ENCODE results near the gene NHLRC3. TPM values are rescaled to one million over a fixed set of nuclear protein-coding genes. Genes with fewer than 3 reads are reported as not detected.

Gene NHLRC3
- total and polyA plus RNA-seq, 9 of the 15 experiments (the other 6 are each of a cell fraction or from before 2014, with no cell fraction given) = 5.5 to 15.3 (median 9.0) TPM

DNA sequence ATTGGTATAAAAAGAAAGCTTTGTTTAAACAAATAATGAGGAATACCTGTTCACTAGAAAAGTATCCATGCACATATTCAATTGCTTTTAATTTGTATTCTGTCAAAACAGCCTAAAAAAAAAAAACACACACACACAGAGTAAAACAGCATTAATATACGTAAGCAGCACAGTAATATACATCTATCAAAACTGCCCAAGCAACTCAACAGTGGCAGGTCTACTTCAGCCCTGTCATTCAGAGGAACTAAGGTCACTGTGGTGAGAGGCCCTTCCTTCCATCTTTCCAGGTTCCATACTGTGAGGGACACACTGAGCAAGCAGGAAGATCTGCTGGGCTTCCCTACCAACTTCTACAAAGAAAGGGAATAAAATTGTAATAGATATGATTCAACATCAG, 4.2 kb upstream of the NHLRC3 start:
- TF ChIP-seq MEIS2 (IDR thresholded peaks at IDR 0.05; ENCODE audit: partially characterized antibody) (peak; percentile 19), RBM14 (IDR thresholded peaks at IDR 0.05; ENCODE audit: borderline replicate concordance, insufficient read depth, low read depth, low read length) (no peak), ZNF785 (CRISPR knock-in tag; IDR thresholded peaks at IDR 0.05) (no peak)
- TF ChIP-seq, protein P1, sequence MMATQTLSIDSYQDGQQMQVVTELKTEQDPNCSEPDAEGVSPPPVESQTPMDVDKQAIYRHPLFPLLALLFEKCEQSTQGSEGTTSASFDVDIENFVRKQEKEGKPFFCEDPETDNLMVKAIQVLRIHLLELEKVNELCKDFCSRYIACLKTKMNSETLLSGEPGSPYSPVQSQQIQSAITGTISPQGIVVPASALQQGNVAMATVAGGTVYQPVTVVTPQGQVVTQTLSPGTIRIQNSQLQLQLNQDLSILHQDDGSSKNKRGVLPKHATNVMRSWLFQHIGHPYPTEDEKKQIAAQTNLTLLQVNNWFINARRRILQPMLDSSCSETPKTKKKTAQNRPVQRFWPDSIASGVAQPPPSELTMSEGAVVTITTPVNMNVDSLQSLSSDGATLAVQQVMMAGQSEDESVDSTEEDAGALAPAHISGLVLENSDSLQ (IDR thresholded peaks at IDR 0.05) = peak; percentile 60
- H4K20me1 ChIP-seq (replicated peaks; ENCODE audit: control insufficient read depth, insufficient read depth, low read length) = peaks cover 9% of the 10 kb centered on the region; the same call in 1 of the 2 replicates
- H3K9me1 ChIP-seq (ENCODE audit: control insufficient read depth, insufficient read depth, low read length) = no peaks in the 10 kb centered on the region
- ATAC-seq = peak; percentile 18; the same call in 2 of the 3 replicates
- WGBS (ENCODE audit: insufficient coverage, low coverage, missing lambda C conversion rate) = 50% methylated on average over 1 of the region's 1 CpG
- H3K4me2 ChIP-seq (ENCODE audit: insufficient read depth, low read length) = no peak overlapping the region
- no peak overlapping the region for H2AFZ ChIP-seq (ENCODE audit: low read depth, low read length)
- peak overlapping the region in 1 of 2 experiments; percentile 82; a peak in 1 of 4 replicates for H3K9ac ChIP-seq (ENCODE audit: insufficient read depth in 1 of 2, low read depth in 2 of 2, low read length in 2 of 2)
- peak in 1 of 4 experiments; percentile 18 for DNase-seq (ENCODE audit: extremely low read depth in 1 of 4, low spot score in 3 of 4)
- ChIA-PET POLR2A (no interaction called here), CTCF (ENCODE audit: low intra/inter-chr PET ratio) (no interaction called here)
- H3K9me3 ChIP-seq (replicated peaks; ENCODE audit: control insufficient read depth, insufficient read depth, low read depth, low read length) = no peaks in the 10 kb centered on the region
- FAIRE-seq = no peak
- H3K4me1 ChIP-seq (replicated peaks in 1 of 2; ENCODE audit: control insufficient read depth in 2 of 2, insufficient read depth in 2 of 2, low read length in 2 of 2) = peaks cover 3 to 4% of the 10 kb centered on the region in 2 experiments; a peak in 3 of 5 replicates
- in situ Hi-C loops (cut with MboI) (no loop called here), intact Hi-C loops (cut with micrococcal nuclease) (no loop called here)
- BruUV-seq (replicated peaks) = no TSS peak
- H3K4me3 ChIP-seq = no peak overlapping the region
- no peak overlapping the region for H3K27ac ChIP-seq (ENCODE audit: extremely low read depth, low read depth, low read length)
- H3K27me3 ChIP-seq (ENCODE audit: control insufficient read depth in 2 of 2, insufficient read depth in 2 of 2, low read length in 2 of 2) = no peaks in the 10 kb centered on the region
- peaks cover 79% of the 10 kb centered on the region for H3K79me2 ChIP-seq (ENCODE audit: control insufficient read depth, insufficient read depth, low read length)
- H3K36me3 ChIP-seq (ENCODE audit: control insufficient read depth, insufficient read depth, low read length) = peaks cover 22% of the 10 kb centered on the region

DNA sequence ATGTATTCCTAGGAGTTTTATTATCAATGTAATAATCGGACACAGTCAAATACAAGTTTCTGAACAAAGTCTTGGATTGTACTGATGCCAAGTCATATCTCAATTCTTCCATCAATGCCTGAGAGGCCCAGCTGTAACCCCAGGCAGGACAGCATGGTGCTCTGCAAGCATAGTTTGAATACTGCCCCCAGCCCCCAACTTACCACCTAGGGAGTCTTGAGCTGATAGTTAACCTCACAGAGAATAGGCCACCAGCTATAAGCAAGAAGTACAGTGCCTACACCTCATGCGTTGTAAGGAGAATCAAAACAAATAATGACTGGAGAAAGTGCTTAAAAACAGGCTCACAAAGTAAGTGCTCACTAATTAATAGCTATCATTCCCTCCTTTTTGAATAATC, 3.1 kb upstream of the NHLRC3 start:
- CTCF ChIA-PET (ENCODE audit: low intra/inter-chr PET ratio) = no interaction called here
- Histone ChIP-seq H3K36me3 (ENCODE audit: control insufficient read depth, insufficient read depth, low read length) (peaks cover 17% of the 10 kb centered on the region; the same call in 2 of the 3 replicates), H3K4me1 (replicated peaks in 1 of 2; ENCODE audit: control insufficient read depth in 2 of 2, insufficient read depth in 2 of 2, low read length in 2 of 2) (peaks cover 5 to 7% of the 10 kb centered on the region in 2 experiments; a peak in 4 of 5 replicates), H3K27me3 (ENCODE audit: control insufficient read depth in 2 of 2, insufficient read depth in 2 of 2, low read length in 2 of 2) (no peaks in the 10 kb centered on the region), H3K4me2 (ENCODE audit: insufficient read depth, low read length) (peak overlapping the region; percentile 78), H3K4me3 (peak overlapping the region; percentile 87), H3K9me3 (replicated peaks; ENCODE audit: control insufficient read depth, insufficient read depth, low read depth, low read length) (no peaks in the 10 kb centered on the region), H3K9me1 (ENCODE audit: control insufficient read depth, insufficient read depth, low read length) (no peaks in the 10 kb centered on the region), H3K27ac (ENCODE audit: extremely low read depth, low read depth, low read length) (no peak overlapping the region; the same call in 2 of the 3 replicates), H4K20me1 (replicated peaks; ENCODE audit: control insufficient read depth, insufficient read depth, low read length) (peaks cover 9% of the 10 kb centered on the region; the same call in 1 of the 2 replicates), H2AFZ (ENCODE audit: low read depth, low read length) (no peak overlapping the region), H3K79me2 (ENCODE audit: control insufficient read depth, insufficient read depth, low read length) (peaks cover 88% of the 10 kb centered on the region), H3K9ac (ENCODE audit: insufficient read depth in 1 of 2, low read depth in 2 of 2, low read length in 2 of 2) (peak overlapping the region; percentile 79 to 82)
- intact Hi-C loops (cut with micrococcal nuclease) = no loop called here
- peak in 1 of 4 experiments; percentile 34 for DNase-seq (ENCODE audit: extremely low read depth in 1 of 4, low spot score in 3 of 4)
- FAIRE-seq = peak; percentile 55
- WGBS (ENCODE audit: insufficient coverage, low coverage, missing lambda C conversion rate) = 0% methylated on average over 2 of the region's 2 CpGs
- in situ Hi-C loops (cut with MboI) = no loop called here
- POLR2A ChIA-PET = no interaction called here
- BruUV-seq (replicated peaks) = no TSS peak
- peak; percentile 63 for ATAC-seq
